Measurements from ENCODE around the gene MTARC2.
A peak's percentile ranks its signal among the peaks of the same experiment; 100 is the strongest.

Gene MTARC2

GRCh38 chr1:220770245-220770913, 22.3 kb downstream of the MTARC2 start:
- DNase-seq = no peak

DNA sequence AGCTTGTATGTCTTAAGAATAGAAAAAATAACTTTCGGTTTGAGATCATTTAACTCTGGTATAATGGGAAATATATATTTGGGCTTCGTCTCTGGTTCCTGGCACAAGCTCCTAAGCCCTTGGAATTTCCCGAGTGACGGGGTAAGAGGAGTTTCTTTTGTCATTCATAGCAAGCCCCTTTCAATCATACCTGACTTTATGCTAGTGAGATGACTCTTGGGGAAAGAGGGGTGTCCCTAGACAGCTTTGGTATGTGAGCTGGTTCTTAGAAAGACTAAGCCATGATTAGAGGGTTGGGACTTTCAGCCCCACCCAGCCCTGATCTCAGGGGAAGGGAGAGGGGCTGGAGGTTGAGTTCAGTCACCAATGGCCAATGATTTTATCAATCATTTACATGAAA, 24.7 kb downstream of the MTARC2 start:
- DNase-seq = no peak

- peak; percentile 21 for DNase-seq
Measured at GRCh38 chr1:220775240-220775853, 27.2 kb downstream of the MTARC2 start.

GRCh38 chr1:220776254-220776653, 28.1 kb downstream of the MTARC2 start:
- no peak for DNase-seq

- peak; percentile 65 for DNase-seq
Measured at GRCh38 chr1:220776720-220777326, 28.7 kb downstream of the MTARC2 start.

DNA sequence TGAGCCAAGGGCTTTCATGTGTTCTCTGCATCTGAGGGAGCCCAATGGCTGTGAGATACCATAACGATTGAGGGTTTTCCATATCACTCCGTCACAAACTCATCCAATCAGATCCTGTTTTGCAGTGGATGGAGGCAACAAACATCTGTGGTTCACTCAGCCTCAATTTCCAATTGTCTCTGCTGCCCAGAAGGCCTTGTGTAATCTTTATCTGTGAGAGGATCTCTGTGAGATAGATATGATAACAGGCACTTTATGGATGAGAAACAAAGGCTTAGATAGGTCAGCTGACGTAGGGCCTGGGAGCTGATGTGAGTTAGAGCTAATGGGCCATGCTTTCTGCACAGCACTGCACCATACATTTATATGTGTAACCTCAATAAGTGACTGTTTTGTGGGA, 35.3 kb downstream of the MTARC2 start:
- DNase-seq = no peak

GRCh38 chr1:220784751-220785150, 36.6 kb downstream of the MTARC2 start:
- no peak for DNase-seq

DNA sequence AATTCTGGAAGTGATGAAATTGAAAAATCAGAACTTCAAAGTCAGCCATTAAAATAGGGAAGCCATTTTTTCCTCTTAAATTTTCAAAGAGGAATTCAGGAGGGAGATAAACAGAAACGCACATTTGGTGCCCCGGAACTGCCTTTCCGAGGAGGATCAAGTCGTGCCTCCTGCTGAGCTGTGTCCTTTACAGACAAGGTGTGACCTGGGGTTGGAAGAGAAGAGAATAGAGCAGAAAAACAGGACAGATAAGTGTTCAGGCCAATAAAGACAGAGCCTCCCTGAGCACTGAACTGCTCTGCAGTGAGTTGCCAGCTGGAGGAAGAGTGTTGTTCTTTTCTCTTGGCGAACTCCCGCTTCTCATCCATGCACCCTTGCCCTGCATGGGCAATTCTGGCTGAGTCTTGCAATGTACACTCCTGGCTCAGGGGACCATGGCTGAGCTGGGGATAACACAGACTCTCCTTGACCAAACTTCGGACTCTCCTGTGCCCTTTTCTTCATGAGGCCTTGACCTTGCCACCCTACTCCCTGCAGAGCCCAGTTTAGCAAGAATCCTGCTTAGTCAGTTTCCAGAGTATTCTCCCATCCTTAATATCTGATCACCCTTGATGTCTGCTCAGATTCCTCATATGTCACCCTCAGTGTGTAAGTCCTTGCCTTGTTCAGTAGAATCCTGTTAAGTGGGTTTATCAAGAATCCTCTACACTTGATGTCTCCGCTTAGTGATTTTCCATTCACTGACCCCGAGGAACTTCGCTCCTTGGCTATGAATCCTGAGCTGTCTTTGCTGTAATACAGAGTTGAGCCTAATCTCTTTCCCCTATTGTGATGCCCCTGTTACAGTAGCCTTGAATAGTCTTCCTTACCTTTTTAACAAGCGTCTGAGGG, 37.3 kb downstream of the MTARC2 start:
- DNase-seq = no peak

DNA sequence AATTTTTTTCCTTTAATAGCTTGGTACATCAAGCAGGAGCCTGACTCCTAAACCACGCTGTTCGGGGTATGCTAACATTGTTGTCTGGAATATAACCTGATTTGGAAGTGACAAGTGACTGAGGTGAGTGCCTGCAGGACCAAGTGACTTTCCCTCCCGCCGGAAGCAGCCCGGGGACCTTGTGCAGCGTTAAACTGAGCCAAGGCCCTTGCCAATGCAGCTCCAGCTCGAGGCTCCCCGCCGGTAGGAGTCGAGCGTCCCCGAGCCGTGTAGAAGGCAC, 37.9 kb downstream of the MTARC2 start:
- no peak for DNase-seq

DNA sequence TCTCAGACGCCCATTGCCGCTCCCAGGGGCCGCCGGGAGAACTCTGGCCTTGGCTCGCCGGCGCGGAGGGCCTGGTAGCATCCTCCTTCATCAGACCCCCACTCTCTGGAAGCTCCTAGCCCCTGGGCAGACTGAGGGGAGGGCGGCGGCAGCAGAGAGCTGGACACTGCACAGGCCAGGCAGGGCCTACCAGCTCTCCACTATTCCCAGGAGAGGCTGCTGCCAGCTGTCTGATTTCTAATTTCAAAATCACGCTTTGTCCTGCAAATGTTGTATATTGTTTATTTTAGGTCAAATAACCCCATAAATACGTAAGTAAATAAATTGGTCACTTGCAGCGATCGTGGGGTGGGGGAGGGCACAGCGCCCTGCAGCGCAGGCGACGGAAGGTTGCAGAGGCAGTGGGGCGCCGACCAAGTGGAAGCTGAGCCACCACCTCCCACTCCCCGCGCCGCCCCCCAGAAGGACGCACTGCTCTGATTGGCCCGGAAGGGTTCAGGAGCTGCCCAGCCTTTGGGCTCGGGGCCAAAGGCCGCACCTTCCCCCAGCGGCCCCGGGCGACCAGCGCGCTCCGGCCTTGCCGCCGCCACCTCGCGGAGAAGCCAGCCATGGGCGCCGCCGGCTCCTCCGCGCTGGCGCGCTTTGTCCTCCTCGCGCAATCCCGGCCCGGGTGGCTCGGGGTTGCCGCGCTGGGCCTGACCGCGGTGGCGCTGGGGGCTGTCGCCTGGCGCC, 38.4 kb downstream of the MTARC2 start, which contains the start of gene MTARC1:
Gene MTARC1, plus strand, starts transcription at position 577 of the 732 bp plus-strand sequence. Its CDS starts 32 bp downstream, at position 609.
- DNase-seq = peak; percentile 95

DNA sequence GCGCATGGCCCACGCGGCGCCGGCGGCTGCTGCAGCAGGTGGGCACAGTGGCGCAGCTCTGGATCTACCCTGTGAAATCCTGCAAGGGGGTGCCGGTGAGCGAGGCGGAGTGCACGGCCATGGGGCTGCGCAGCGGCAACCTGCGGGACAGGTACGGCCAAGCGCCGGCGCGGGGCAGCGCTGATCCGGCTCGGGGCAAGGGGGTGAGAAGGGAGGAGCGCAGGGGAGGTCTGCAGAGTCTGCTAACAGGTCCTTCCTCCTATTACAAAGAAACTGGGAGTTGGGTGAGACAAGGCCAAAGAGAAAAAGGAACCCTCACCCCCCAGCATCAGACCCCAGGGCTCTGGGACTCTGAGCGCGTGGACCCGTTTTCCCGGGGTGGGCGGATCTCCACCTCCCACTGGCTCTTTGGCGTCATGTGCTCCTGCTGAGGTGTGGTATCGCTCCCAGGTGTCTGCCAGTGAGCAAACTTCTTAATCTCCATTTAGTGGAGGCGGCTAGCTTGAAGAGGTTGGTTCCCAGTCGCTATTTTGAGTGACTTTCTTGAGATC, 39.0 kb downstream of the MTARC2 start:
- DNase-seq = peak; percentile 35

DNA sequence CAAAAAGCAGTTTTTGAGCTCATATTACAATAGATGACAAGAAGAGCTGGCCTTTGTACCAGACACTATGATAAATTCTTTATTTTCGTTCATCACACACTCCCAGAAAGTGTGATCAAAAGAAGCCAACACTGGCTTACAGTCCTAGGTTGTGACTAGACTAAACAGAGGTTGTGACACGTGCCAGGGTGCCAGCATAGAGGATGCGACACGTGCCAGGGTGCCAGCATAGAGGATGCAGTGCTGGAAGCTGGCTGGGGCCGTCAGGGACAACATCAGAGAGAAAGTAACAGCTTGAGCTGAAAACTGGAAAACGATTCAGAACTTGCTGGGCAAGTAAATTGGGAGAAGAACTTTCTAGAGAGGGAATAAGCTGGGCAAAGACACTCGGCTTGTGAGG, 40.8 kb downstream of the MTARC2 start:
- no peak for DNase-seq

GRCh38 chr1:220789532-220790147, 41.5 kb downstream of the MTARC2 start:
- DNase-seq = no peak

DNA sequence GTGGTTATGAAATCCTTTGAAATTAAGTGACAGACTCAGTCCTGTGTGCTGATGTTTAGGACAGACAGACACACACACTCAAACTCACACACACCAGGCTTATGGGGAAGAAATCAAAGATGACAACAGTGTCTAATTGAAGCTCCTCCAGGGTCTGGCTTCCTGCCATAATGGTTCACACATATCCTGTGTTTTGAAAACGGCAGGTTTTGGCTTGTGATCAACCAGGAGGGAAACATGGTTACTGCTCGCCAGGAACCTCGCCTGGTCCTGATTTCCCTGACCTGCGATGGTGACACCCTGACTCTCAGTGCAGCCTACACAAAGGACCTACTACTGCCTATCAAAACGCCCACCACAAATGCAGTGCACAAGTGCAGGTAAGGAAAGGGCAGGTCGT, 43.2 kb downstream of the MTARC2 start:
- peak; percentile 82 for DNase-seq

DNA sequence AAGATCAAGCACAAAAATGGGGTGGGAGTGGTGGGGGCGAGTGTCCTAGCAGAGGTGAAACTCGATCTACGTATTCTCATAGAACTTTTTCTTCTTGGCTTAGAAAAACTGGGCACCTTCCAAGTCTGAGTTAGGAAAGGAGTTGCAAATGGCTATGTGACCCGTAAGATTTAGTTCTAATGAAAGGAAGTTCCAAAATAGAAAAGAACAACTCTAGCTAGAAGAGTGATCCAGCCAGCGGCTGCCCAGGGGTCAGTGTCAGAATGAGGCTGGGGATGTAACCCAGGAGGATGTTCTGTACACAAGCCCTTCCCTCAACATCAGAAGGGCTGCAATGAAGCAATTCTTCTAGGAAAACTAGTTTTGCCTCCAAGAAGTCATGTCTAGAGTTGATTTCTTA, 43.8 kb downstream of the MTARC2 start:
- DNase-seq = no peak

- DNase-seq = no peak
Measured at GRCh38 chr1:220796530-220796929, 48.4 kb downstream of the MTARC2 start.

GRCh38 chr1:220797044-220797443, 48.9 kb downstream of the MTARC2 start:
- DNase-seq = no peak

DNA sequence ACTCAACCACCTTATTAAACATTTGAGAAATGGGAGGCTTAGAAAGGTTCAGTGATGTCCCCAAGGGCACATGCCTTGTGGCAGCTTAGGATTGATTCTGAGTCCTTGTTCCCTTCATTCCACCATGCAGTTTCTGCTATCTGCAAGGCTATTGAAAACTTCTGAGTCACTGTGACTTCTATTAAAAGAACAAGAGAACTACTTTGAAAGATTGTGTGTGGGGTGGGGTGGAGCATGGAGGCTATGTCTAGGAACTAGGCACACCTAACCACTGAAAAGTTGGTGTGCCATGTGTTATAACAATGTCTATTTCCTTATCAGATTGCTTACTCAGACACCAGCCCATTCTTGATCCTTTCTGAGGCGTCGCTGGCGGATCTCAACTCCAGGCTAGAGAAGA, 49.4 kb downstream of the MTARC2 start:
- no peak for DNase-seq

- DNase-seq = no peak
Measured at GRCh38 chr1:220798338-220798737, 50.2 kb downstream of the MTARC2 start.

- no peak for DNase-seq
Measured at GRCh38 chr1:220800262-220800661, 52.1 kb downstream of the MTARC2 start.

- DNase-seq = no peak
Measured at GRCh38 chr1:220803401-220804201, 55.5 kb downstream of the MTARC2 start.

All from NCI-H1092 (cell line).